Measurements from ENCODE around the gene LRRC1. TPM values are rescaled to one million over a fixed set of nuclear protein-coding genes. Genes with fewer than 3 reads are reported as not detected.
A peak's percentile ranks its signal among the peaks of the same experiment; 100 is the strongest.

LRRC1 gene
- total and polyA plus RNA-seq, 10 of the 15 experiments (the other 5 are each of a cell fraction or from before 2014, with no cell fraction given): 0.35 to 9.3 (median 0.63) TPM

DNA sequence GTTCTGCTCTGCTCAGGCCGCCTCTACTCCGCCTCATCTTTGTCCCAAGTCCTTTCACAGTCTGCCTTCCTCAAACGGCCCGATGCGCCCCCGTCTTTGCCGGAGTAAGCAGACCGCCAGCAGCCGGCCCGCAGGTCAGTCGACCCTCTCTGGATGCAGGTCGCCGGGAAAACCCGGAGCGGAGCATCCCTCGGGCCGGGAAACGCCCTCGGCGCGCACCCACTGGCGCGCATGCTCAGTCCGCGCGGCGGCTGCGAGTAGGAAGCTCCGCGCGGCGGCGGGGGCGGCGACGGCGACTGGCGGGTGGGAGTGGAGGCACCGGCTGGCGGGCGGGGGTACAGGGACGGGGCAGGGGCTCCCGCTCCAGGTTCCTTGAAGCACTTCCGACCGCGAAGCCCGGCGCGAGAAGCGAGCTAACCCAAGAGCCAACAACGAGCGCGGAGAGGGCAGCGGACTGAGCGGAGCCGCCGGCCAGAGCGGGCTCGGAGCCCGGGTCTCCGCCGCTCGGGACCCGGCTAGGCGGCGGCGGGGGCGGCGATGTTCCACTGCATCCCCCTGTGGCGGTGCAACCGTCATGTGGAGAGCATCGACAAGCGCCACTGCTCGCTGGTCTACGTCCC is at the start of gene LRRC1 (continued):
- TF ChIP-seq CBX5 (IDR thresholded peaks at IDR 0.05; ENCODE audit: low read depth): no peak
- 0 out of 2 replicates have a peak, but pooled peaks have one; percentile 32 for TF ChIP-seq TAF1 (IDR thresholded peaks at IDR 0.05; ENCODE audit: borderline replicate concordance, low read depth, low read length)
- peak; percentile 84; the same call in 1 of the 2 replicates for TF ChIP-seq NR2C1 (IDR thresholded peaks at IDR 0.05)
- peak; percentile 47; the same call in 1 of the 2 replicates for TF ChIP-seq GATAD2B (conservative IDR thresholded peaks at IDR 0.05; ENCODE audit: low read depth)
- 0 out of 2 replicates have a peak, but pooled peaks have one; percentile 28 for TF ChIP-seq DPF2 (IDR thresholded peaks at IDR 0.05)
- TF ChIP-seq ZNF217 (IDR thresholded peaks at IDR 0.05): 0 out of 2 replicates have a peak, but pooled peaks have one; percentile 22
- no peak for TF ChIP-seq PAX8 (IDR thresholded peaks at IDR 0.05)
- TF ChIP-seq MYC (IDR thresholded peaks at IDR 0.05; ENCODE audit: insufficient read depth, insufficient read length, insufficient replicate concordance, low read length, severe bottlenecking): no peak
- TF ChIP-seq, protein P1, sequence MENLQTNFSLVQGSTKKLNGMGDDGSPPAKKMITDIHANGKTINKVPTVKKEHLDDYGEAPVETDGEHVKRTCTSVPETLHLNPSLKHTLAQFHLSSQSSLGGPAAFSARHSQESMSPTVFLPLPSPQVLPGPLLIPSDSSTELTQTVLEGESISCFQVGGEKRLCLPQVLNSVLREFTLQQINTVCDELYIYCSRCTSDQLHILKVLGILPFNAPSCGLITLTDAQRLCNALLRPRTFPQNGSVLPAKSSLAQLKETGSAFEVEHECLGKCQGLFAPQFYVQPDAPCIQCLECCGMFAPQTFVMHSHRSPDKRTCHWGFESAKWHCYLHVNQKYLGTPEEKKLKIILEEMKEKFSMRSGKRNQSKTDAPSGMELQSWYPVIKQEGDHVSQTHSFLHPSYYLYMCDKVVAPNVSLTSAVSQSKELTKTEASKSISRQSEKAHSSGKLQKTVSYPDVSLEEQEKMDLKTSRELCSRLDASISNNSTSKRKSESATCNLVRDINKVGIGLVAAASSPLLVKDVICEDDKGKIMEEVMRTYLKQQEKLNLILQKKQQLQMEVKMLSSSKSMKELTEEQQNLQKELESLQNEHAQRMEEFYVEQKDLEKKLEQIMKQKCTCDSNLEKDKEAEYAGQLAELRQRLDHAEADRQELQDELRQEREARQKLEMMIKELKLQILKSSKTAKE (IDR thresholded peaks at IDR 0.05; ENCODE audit: low read depth, poor library complexity, severe bottlenecking): no peak
- TF ChIP-seq, protein P2, sequence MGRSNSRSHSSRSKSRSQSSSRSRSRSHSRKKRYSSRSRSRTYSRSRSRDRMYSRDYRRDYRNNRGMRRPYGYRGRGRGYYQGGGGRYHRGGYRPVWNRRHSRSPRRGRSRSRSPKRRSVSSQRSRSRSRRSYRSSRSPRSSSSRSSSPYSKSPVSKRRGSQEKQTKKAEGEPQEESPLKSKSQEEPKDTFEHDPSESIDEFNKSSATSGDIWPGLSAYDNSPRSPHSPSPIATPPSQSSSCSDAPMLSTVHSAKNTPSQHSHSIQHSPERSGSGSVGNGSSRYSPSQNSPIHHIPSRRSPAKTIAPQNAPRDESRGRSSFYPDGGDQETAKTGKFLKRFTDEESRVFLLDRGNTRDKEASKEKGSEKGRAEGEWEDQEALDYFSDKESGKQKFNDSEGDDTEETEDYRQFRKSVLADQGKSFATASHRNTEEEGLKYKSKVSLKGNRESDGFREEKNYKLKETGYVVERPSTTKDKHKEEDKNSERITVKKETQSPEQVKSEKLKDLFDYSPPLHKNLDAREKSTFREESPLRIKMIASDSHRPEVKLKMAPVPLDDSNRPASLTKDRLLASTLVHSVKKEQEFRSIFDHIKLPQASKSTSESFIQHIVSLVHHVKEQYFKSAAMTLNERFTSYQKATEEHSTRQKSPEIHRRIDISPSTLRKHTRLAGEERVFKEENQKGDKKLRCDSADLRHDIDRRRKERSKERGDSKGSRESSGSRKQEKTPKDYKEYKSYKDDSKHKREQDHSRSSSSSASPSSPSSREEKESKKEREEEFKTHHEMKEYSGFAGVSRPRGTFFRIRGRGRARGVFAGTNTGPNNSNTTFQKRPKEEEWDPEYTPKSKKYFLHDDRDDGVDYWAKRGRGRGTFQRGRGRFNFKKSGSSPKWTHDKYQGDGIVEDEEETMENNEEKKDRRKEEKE (IDR thresholded peaks at IDR 0.05): no peak
- no peak for TF ChIP-seq FOXM1 (IDR thresholded peaks at IDR 0.05; ENCODE audit: low read depth, low read length)

Data from GM12878 (cell line).